HG03521 (cell line): Measurements from ENCODE around the gene BOLA2B.

Experiments used
- ATAC-seq: cut with Tn5 transposase; IDR thresholded peaks from one replicate; pipeline ENCODE4 v1.9.1; 2021; ENCODE audit warnings: mild to moderate bottlenecking, moderate library complexity; ENCODE audit not compliant: unreplicated experiment

BOLA2B gene

GRCh38 chr16:30145657-30146056, 47.8 kb downstream of the BOLA2B start:
- ATAC-seq, result no peak

- no peak for ATAC-seq
Observed at GRCh38 chr16:30144917-30145316, 48.5 kb downstream of the BOLA2B start.

GRCh38 chr16:30144017-30144416, 49.4 kb downstream of the BOLA2B start:
- no peak for ATAC-seq

- ATAC-seq, result no peak
Observed at GRCh38 chr16:30143347-30143702, 50.1 kb downstream of the BOLA2B start.
